ENCODE measurements around the gene KIFBP.

The KIFBP gene

DNA sequence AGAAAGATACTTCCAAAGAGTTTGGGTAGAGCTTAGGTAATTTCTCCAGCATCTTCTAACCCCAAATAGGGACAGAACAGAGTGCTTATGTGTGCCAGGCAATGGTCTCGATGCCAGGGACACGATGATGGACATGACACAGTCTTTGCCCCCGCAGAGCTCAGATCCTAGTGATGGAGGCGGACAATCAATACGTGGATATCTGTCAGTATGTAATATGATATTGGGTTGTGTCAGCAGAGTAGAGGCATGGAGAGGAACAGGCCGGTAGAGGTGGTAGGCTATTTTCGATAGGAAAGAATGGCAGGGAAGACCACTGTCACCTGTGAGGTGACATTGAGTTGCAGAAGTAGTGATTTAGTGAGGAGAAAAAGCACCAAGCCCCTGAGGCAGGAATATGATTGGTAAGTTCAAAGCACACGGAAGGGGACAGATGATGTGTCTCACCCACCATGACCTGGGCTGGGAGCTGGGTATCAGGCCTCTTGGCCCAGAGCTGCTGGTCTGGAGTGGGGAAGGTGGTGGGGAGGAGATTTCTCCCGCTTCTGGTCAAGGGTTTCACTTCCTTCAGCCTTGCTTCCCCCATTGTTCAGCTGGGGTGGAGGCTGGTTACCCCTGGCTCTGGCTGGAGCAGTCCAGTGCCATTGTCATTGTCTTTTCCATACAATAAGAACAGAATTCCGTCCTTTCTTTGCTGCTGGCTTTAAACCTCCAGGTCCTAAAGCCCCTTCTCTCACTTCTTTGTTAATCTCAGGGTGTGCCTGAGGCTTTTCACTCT, 63.3 kb downstream of the KIFBP start:
- DNase-seq (ENCODE audit: low read depth), result no peak

- no peak for DNase-seq (ENCODE audit: low read depth)
Observed at GRCh38 chr10:69052736-69053135, 64.1 kb downstream of the KIFBP start.

- DNase-seq (ENCODE audit: low read depth), result no peak
Observed at GRCh38 chr10:69055241-69055640, 66.6 kb downstream of the KIFBP start.

GRCh38 chr10:69056129-69056528, 67.5 kb downstream of the KIFBP start:
- DNase-seq (ENCODE audit: low read depth), result no peak

GRCh38 chr10:69056536-69057260, 68.1 kb downstream of the KIFBP start:
- DNase-seq (ENCODE audit: low read depth), result no peak

DNA sequence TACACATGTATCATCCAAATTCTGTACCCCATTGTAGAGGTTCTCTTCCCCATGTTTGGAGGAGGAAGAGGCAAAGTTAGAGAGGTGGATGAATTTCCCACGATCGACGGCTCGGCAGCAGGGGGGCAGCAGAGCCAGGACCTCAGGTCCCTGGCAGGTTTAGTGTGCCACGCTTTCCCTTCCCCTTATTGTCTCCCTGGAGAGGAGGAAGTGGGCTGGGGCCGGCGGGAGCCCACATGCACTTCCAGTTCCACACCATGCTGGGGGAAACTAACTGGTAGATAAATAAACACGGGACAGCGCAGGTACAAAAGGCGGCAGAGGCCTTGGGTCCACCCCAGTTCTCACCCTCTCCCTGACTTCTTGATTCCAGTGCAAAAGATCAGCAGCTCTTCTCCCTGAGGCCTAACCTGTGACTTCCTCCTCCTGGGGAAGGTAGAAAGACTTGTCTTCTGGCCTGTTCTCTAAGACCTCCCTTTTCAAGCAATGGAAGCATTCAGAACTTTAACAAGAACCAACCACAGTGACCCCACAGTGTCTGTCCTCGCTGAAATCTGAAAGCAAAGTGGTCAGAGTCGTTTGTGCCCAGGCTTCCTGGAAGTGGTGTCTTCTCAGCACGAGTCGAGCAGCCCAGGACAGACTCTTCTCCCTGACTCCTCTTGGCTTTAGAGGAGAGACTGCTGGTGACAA, 68.8 kb downstream of the KIFBP start:
- DNase-seq (ENCODE audit: low read depth), result no peak

DNA sequence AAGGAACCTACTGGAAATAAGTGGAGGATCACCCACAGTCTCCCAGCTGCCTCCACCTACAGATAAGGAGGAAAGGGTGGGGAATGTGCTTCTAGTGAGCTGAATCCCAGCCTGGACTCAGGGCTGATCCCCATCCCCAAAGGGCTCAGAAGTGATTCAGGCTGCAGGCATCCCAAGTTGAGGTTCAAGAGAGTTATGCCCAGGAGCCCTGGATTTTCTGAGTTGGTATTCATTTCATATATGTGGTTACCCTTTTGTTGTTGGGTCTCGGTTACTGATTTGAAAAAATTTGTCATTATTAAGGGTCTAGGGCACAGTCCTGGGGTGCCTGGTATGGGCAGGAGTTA, 69.3 kb downstream of the KIFBP start:
- no peak for DNase-seq (ENCODE audit: low read depth)

- DNase-seq (ENCODE audit: low read depth), result no peak
Observed at GRCh38 chr10:69060127-69060798, 71.7 kb downstream of the KIFBP start.

- DNase-seq (ENCODE audit: low read depth), result peak; percentile 73
Observed at GRCh38 chr10:69061305-69062161, 72.9 kb downstream of the KIFBP start.

DNA sequence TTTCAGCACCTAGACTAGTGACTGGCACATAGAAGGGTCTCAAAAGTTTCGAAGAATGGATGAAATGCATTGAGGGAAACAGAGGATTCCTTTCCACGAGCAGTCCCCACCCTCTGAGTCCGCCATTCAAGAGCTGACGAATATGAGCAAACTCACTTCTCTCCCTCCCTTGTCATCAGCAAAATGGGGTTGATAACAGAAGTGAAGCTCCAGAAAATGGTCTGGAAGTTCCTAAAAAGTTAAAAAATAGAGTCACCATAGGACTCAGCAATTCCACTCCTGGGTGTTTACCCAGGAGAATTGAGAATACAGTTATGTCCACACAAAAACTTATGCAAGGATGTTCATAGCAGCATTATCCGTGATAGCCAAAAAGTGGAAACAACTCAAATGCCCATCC, 74.3 kb downstream of the KIFBP start:
- DNase-seq (ENCODE audit: low read depth), result no peak

GRCh38 chr10:69064762-69065328, 76.2 kb downstream of the KIFBP start:
- DNase-seq (ENCODE audit: low read depth), result no peak

GRCh38 chr10:69065406-69066361, 77.1 kb downstream of the KIFBP start:
- no peak for DNase-seq (ENCODE audit: low read depth)
